Skin epidermis (tissue), 12 donors: ENCODE measurements around the gene NOTCH4.
A peak's percentile ranks its signal among the peaks of the same experiment; 100 is the strongest.

ENCODE experiments used
- H3K27ac ChIP-seq, 21 experiments: fragments of 200-600 bp; sonication (generic) in 11 of 21; one replicate each; pipeline ENCODE4 v1.5.0; 2020; ENCODE audit warnings: mild to moderate bottlenecking in 3 of 21, inconsistent platforms in 2 of 21, moderate library complexity in 2 of 21
- H3K4me3 ChIP-seq, 7 experiments: fragments of 200-600 bp; sonication (generic) in 2 of 7; one replicate each; pipeline ENCODE4 v1.5.0; 2020; ENCODE audit warnings: inconsistent platforms in 2 of 7, mild to moderate bottlenecking in 2 of 7, moderate library complexity in 1 of 7

Gene NOTCH4

GRCh38 chr6:32196682-32197616 is 26.9 kb downstream of the NOTCH4 start:
- peak overlapping the region; percentile 54 to 76 (median 67) for H3K4me3 ChIP-seq
- peak overlapping the region; percentile 96 to 100 (median 99) for H3K27ac ChIP-seq

DNA sequence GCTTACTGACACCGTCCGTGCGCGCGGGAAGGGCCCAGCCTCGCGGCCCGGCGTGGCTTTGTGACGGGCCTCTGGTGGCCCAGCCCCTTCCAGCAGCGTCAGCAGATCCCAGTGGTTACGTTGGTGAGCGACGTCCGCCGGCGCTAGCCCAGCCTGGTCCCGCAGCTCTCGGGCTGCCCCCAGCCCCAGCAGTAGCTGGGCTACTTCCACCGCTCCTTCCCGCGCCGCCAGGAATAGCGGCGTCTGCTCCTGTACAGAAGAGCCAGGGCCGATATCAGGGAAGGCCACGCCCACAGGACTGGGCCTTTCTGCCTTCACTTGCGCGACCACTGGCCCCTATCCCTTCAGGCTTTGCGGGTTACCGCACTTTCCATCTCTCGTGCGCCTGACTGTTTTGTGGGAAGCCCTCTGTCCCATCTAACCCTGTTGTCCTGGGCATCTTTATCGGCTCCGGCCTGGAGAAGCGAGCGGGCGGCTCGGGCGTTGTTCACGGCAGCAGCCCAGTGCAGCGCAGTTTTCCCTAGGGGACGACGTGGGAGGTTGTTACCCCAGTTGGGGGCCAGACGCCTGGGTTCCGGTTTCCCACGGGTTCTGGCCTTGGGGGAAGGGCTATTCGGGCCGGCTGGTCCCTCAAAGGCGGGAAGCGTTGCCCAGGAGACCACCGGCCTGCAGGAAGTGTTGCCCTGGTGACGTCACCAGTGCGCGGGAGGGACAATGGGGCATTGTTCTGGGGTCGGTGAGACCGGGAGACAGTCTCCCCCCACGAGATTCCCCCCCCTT is 27.8 kb downstream of the NOTCH4 start:
- Histone ChIP-seq H3K27ac (peak overlapping the region; percentile 96 to 100 (median 99)), H3K4me3 (peak overlapping the region; percentile 54 to 76 (median 67))

- peak overlapping the region in 18 of 21 experiments; percentile 96 to 100 (median 99) for H3K27ac ChIP-seq
- H3K4me3 ChIP-seq, result peak overlapping the region; percentile 54 to 76 (median 67)
Observed at GRCh38 chr6:32195652-32195901, 28.3 kb downstream of the NOTCH4 start.

- peak overlapping the region in 20 of 21 experiments; percentile 26 to 100 (median 86) for H3K27ac ChIP-seq
- peak overlapping the region; percentile 4 to 76 (median 30) for H3K4me3 ChIP-seq
Observed at GRCh38 chr6:32194825-32195651, 28.8 kb downstream of the NOTCH4 start.

DNA sequence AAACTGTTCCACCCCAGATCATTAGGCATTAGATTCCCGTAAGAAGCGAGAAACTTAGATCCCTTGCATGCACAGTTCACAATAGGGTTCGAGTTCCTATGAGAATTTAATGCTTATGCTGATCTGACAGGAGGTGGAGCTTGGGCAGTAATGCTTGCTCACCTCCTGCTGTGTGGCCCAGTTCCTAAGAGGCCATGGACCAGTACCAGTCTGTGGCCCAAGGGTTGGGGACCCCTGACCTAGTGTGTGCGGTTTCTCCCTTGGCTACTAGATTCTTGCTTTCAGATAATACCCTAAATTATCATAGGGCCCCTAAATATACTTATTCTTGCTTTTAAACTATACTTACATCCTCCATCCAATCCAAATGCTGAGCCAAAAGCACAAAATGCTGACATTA is 29.5 kb downstream of the NOTCH4 start:
- Histone ChIP-seq H3K27ac (peak overlapping the region in 20 of 21 experiments; percentile 26 to 100 (median 91)), H3K4me3 (no peak overlapping the region)

DNA sequence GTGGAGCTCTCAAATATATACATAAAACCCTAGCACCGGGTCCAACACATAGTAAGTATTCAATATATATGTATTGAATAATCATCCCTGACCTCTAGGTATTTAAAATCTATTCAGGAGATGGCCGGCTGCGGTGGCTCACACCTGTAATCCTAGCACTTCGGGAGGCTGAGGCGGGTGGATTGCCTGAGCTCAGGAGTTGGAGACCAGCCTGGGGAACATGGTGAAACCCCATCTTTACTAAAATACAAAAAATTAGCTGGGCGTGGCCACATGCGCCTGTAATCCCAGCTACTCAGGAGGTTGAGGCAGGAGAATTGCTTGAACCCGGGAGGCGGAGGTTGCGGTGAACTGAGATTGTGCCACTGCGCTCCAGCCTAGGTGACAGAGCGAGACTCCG is 30.8 kb downstream of the NOTCH4 start:
- H3K27ac ChIP-seq, result peak overlapping the region in 20 of 21 experiments; percentile 94 to 100 (median 99)
- H3K4me3 ChIP-seq, result peak overlapping the region in 5 of 7 experiments; percentile 69 to 92 (median 73)

GRCh38 chr6:32192608-32193039 is 31.2 kb downstream of the NOTCH4 start, which contains the start of gene GPSM3:
GPSM3 (minus strand) TSS chr6:32192643; CDS start chr6:32192513, 130 bp downstream.
- peak within 1 kb of the TSS; percentile 72 to 100 (median 99) for H3K27ac ChIP-seq
- peak within 1 kb of the TSS; percentile 69 to 92 (median 74) for H3K4me3 ChIP-seq

- H3K27ac ChIP-seq, result peak overlapping the region; percentile 72 to 100 (median 99)
- H3K4me3 ChIP-seq, result peak overlapping the region; percentile 69 to 92 (median 74)
Observed at GRCh38 chr6:32191696-32192607, 31.9 kb downstream of the NOTCH4 start.

DNA sequence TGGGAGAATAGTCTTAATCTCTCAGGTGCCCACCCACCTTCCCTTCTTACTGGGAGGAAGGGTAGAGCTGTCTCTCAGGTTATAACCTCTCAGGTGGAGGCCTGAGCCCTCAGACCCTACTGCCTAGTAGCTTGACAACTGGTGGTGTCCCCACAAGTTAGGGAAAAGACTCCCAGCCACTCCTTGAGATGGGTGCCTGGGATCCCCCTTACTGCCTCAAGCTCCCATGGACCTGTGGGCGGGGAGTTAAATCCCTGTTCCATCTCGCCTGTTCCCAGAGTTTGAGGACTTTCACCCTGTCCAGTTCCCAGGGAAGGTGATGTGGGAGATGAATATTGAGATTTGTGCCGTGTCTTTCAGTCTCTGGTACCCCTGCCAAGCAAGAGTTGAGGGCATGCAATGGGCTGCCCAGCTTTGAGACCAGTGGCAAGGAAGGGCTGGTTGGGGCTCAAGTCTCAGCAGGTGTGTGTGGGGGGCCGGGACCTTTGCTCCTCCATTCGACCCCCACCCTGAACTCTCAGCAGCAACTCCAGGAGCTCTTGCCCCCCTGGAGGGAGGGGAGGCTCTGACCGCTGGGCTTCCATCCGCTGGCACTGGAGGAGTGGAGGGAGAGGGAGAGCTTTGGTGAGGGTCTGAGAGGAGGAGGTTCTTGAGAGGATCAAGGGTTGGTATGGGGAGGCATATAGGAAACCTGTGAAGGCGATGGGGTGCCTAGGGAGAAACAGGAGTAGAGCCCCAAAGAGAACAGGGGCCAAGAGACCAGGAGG is 32.8 kb downstream of the NOTCH4 start:
- Histone ChIP-seq H3K27ac (peak overlapping the region; percentile 74 to 100 (median 99)), H3K4me3 (peak overlapping the region; percentile 69 to 92 (median 74))

- Histone ChIP-seq H3K27ac (peak within 1 kb of the TSS; percentile 93 to 100 (median 99)), H3K4me3 (peak within 1 kb of the TSS; percentile 69 to 92 (median 74))
Observed at GRCh38 chr6:32190054-32190851, 33.6 kb downstream of the NOTCH4 start, which contains the start of gene PBX2. PBX2 (minus strand) TSS chr6:32190202; CDS start chr6:32189915, 287 bp downstream.

DNA sequence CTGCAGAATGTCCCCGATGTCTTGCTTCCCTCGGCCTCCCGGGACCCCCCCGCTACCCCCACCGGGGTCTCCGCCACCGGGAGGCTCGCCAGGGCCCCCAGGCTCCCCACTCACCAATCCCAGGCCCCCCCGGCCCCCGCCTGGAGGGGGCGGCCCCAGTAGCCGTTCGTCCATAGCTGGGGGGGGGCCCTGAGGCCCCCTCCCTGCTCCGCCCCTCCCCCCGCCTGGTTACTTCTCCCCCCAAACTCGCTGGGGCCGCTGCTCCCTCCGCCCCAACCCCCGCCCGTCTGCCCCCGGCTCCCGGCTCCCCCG is 34.2 kb downstream of the NOTCH4 start:
- H3K4me3 ChIP-seq, result peak overlapping the region; percentile 69 to 92 (median 74)
- peak overlapping the region; percentile 93 to 100 (median 99) for H3K27ac ChIP-seq

- peak overlapping the region; percentile 69 to 92 (median 74) for H3K4me3 ChIP-seq
- peak overlapping the region; percentile 93 to 100 (median 99) for H3K27ac ChIP-seq
Observed at GRCh38 chr6:32189069-32189741, 34.7 kb downstream of the NOTCH4 start.

- H3K27ac ChIP-seq, result peak overlapping the region in 20 of 21 experiments; percentile 94 to 100 (median 99)
- H3K4me3 ChIP-seq, result peak overlapping the region; percentile 69 to 92 (median 74)
Observed at GRCh38 chr6:32188381-32189068, 35.3 kb downstream of the NOTCH4 start.

GRCh38 chr6:32187725-32188380 is 36.0 kb downstream of the NOTCH4 start:
- peak overlapping the region in 15 of 21 experiments; percentile 95 to 100 (median 99) for H3K27ac ChIP-seq
- peak overlapping the region in 4 of 7 experiments; percentile 69 to 83 (median 72) for H3K4me3 ChIP-seq
